Gastroesophageal sphincter (tissue), 4 donors: ENCODE measurements around the gene COL5A1. TPM values are rescaled to one million over a fixed set of nuclear protein-coding genes. Genes with fewer than 3 reads are reported as not detected.

Source experiments
- ATAC-seq: fragments of 150-250 bp; one replicate; pipeline ENCODE4 v1.9.1; 2016; ENCODE audit warnings: mild to moderate bottlenecking, moderate library complexity
- H3K27ac ChIP-seq, 4 donors: fragments of 200-600 bp; sonication (generic) in 3 of 4; 1 replicate in 3 of 4; 2 replicates in 1 of 4; pipeline ENCODE4 v1.5.1; 2016 to 2019
- H3K27me3 ChIP-seq: fragments of 200-600 bp; sonication (generic); one replicate; pipeline ENCODE4 v1.5.1; 2019
- H3K36me3 ChIP-seq, 2 donors: fragments of 200-600 bp; sonication (generic); one replicate each; pipeline ENCODE4 v1.5.1; 2019; ENCODE audit warnings: control low read depth in 1 of 2
- H3K4me1 ChIP-seq, 3 donors: fragments of 200-600 bp; sonication (generic); 1 replicate in 2 of 3; 2 replicates in 1 of 3; pipeline ENCODE4 v1.5.1; 2016 to 2019; ENCODE audit warnings: control low read depth in 2 of 3
- H3K4me3 ChIP-seq, 2 donors: fragments of 200-600 bp; sonication (generic); one replicate each; pipeline ENCODE4 v1.5.1; 2019; ENCODE audit warnings: mild to moderate bottlenecking in 1 of 2, moderate library complexity in 1 of 2
- H3K9me3 ChIP-seq, 3 donors: fragments of 200-600 bp; sonication (generic); one replicate each; pipeline ENCODE4 v1.5.1; 2017 to 2019; ENCODE audit warnings: control low read depth in 2 of 3
- CTCF ChIP-seq, 4 experiments: fragments of 200-600 bp in 2 of 4; fragments of 450-650 bp in 2 of 4; sonication (generic) in 1 of 4; IDR thresholded peaks; one replicate each; pipeline ENCODE4 v1.5.1; 2017 to 2019; ENCODE audit warnings: antibody characterized with exemption in 4 of 4, mild to moderate bottlenecking in 2 of 4, moderate library complexity in 2 of 4
- EP300 ChIP-seq: sonication (generic); formaldehyde crosslinking; IDR thresholded peaks from one replicate; pipeline ENCODE4 v1.6.1; 2017; ENCODE audit warnings: antibody characterized with exemption, mild to moderate bottlenecking
- POLR2A ChIP-seq, 2 donors: fragments of 450-650 bp; IDR thresholded peaks; one replicate each; pipeline ENCODE4 v1.6.1; 2017; ENCODE audit warnings: antibody characterized with exemption in 2 of 2, mild to moderate bottlenecking in 2 of 2, moderate library complexity in 1 of 2
- POLR2AphosphoS5 ChIP-seq: sonication (generic); formaldehyde crosslinking; IDR thresholded peaks from one replicate; pipeline ENCODE4 v1.6.1; 2017; ENCODE audit warnings: antibody characterized with exemption
- WGBS, 2 donors: methylation state at CpG; one replicate each; pipeline ENCODE4 v1.1.5; 2018; ENCODE audit warnings: low coverage in 1 of 2; 5-methylcytosine and 5-hydroxymethylcytosine counted together
- total RNA-seq, 4 donors: library from RNA; depleted of rRNA; stranded (reverse); fragments of >200 nt; gene quantifications; one replicate each; pipeline ENCODE4 v1.1.0, GENCODE V29; 2016

COL5A1 gene
- total RNA-seq, 4 donors from 2014 or later: 48.5 to 86.4 (median 74.9) TPM

DNA sequence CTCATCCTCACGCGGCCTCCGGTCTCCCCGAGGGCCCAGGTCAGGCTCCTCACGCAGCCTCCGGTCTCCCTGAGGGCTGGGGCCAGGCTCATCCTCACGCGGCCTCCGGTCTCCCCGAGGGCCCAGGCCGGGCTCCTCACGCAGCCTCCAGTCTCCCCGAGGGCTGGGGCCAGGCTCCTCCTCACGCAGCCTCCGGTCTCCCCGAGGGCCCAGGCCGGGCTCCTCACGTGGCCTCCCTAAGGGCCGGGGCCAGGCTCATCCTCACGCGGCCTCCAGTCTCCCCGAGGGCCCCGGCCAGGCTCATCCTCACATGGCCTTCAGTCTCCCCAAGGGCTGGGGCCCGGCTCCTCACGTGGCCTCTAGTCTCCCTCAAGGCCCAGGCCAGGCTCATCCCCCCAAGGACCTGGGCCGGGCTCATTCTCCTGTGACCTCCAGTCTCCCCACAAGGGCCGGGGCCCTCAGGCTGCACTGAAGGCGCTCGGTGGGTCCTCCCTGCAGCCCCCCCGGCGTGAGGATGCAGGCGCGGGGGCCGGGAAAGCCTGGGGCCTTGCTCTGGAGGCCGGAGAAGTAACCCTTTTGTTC is 187.8 kb downstream of the COL5A1 start:
- Histone ChIP-seq H3K27me3 (no peaks in the 10 kb centered on the region), H3K4me1 (peaks cover 0 to 1% (median 0%) of the 10 kb centered on the region in 3 donors), H3K4me3 (no peak overlapping the region), H3K9me3 (no peaks in the 10 kb centered on the region), H3K36me3 (peaks cover 0 to 97% of the 10 kb centered on the region in 2 donors), H3K27ac (no peak overlapping the region)
- ATAC-seq: no peak
- 80% methylated on average over 1 of the region's 35 CpGs; no CpG with 5 or more reads in 1 of the 2 donors for WGBS, 2 donors
- no peak for TF ChIP-seq EP300
- TF ChIP-seq CTCF (IDR thresholded peaks at IDR 0.05): no peak
- no peak for TF ChIP-seq POLR2AphosphoS5
- TF ChIP-seq POLR2A (IDR thresholded peaks at IDR 0.05): no peak

DNA sequence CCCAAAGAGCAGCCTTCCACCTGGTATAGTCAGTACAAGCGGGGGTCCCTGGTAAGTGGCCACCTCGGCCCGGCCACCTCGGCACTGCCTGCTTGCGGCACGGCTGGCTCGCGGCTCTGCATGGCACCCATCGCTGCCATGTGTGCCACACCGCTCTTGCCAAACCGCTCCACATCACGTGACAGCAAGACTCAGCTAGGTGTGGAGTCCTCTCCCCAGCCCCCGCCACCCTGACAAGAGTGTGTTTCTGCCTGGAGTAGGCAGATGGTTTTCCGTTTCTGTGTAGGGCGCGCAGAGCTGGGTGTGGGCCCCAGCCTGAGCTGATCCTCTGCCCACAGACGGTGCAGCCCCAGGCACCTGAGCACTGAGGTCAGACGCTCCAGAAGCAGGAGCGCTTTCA is 188.5 kb downstream of the COL5A1 start:
- Histone ChIP-seq H3K4me3 (no peak overlapping the region), H3K27ac (no peak overlapping the region), H3K9me3 (no peaks in the 10 kb centered on the region), H3K4me1 (peaks cover 0 to 8% (median 0%) of the 10 kb centered on the region in 3 donors), H3K27me3 (no peaks in the 10 kb centered on the region), H3K36me3 (peaks cover 0 to 97% of the 10 kb centered on the region in 2 donors)
- ATAC-seq: no peak
- no peak for TF ChIP-seq EP300
- no peak for TF ChIP-seq CTCF (IDR thresholded peaks at IDR 0.05)
- TF ChIP-seq POLR2AphosphoS5: no peak
- no peak for TF ChIP-seq POLR2A (IDR thresholded peaks at IDR 0.05)
- no CpG with 5 or more reads among the region's 19 CpGs for WGBS, 2 donors

GRCh38 chr9:134830926-134831720 is 189.5 kb downstream of the COL5A1 start:
- no peak overlapping the region for H3K27ac ChIP-seq
- H3K4me1 ChIP-seq: peaks cover 0 to 14% (median 0%) of the 10 kb centered on the region in 3 donors
- ATAC-seq: no peak
- H3K36me3 ChIP-seq: peaks cover 0 to 97% of the 10 kb centered on the region in 2 donors
- WGBS, 2 donors: 67 to 82% methylated on average over 7 to 9 of the region's 21 CpGs
- H3K4me3 ChIP-seq: no peak overlapping the region
- H3K9me3 ChIP-seq: no peaks in the 10 kb centered on the region
- TF ChIP-seq POLR2AphosphoS5 (no peak), EP300 (no peak), CTCF (IDR thresholded peaks at IDR 0.05) (no peak), POLR2A (IDR thresholded peaks at IDR 0.05) (no peak)
- H3K27me3 ChIP-seq: no peaks in the 10 kb centered on the region

- Histone ChIP-seq H3K36me3 (peaks cover 0 to 99% of the 10 kb centered on the region in 2 donors), H3K27me3 (no peaks in the 10 kb centered on the region), H3K9me3 (no peaks in the 10 kb centered on the region), H3K4me3 (no peak overlapping the region), H3K27ac (no peak overlapping the region), H3K4me1 (peaks cover 0 to 14% (median 0%) of the 10 kb centered on the region in 3 donors)
- WGBS, 2 donors: 100% methylated on average over 1 of the region's 19 CpGs; no CpG with 5 or more reads in 1 of the 2 donors
- no peak for ATAC-seq
- TF ChIP-seq POLR2AphosphoS5 (no peak), EP300 (no peak), CTCF (IDR thresholded peaks at IDR 0.05) (no peak), POLR2A (IDR thresholded peaks at IDR 0.05) (no peak)
These were observed 190.9 kb downstream of the COL5A1 start for GRCh38 chr9:134832471-134832870.
